ENCODE measurements around the gene BOD1.

- TF ChIP-seq CTCF (IDR thresholded peaks at IDR 0.05; ENCODE audit: extremely low read depth in 1 of 2, insufficient read depth in 1 of 2, low read depth in 1 of 2, low read length in 2 of 2) (no peak), POLR2A (IDR thresholded peaks at IDR 0.05; ENCODE audit: low read depth, low read length) (no peak), JUN (IDR thresholded peaks at IDR 0.05; ENCODE audit: borderline replicate concordance, insufficient read depth, insufficient read length, low read depth) (no peak), EZH2 (IDR thresholded peaks at IDR 0.05; ENCODE audit: borderline replicate concordance, low read depth, low read length, severe bottlenecking) (no peak), POLR2AphosphoS5 (IDR thresholded peaks at IDR 0.05; ENCODE audit: insufficient read depth, low read depth, low read length) (no peak), MYC (IDR thresholded peaks at IDR 0.05; ENCODE audit: low read depth, low read length) (no peak)
Measured at GRCh38 chr5:173611706-173612105, 4.7 kb downstream of the BOD1 start.

Data from endothelial cell of umbilical vein (primary cell).